ENCODE results near the gene TAF1. TPM values are rescaled to one million over a fixed set of nuclear protein-coding genes. Genes with fewer than 3 reads are reported as not detected.

TAF1 gene
- polyA plus RNA-seq, 3 donors = 4.0 to 19.7 (median 5.2) TPM

- H3K27me3 Mint-ChIP-seq (ENCODE audit: low read depth in 3 of 3) = peaks cover 0 to 2% (median 0%) of the 10 kb centered on the region in 3 donors
- intact Hi-C loops (cut with micrococcal nuclease) = loop anchor here in 1 of 2 donors (10.0 kb wide), 1 partner anchor 181 kb away; the partner anchor contains the start of gene GCNA
- no peak for DNase-seq
- no peaks in the 10 kb centered on the region for H3K9me3 ChIP-seq (replicated peaks in 1 of 2; ENCODE audit: control insufficient read depth in 1 of 2, insufficient read depth in 1 of 2, low read length in 2 of 2)
- peaks cover 5% of the 10 kb centered on the region for H4K20me1 ChIP-seq (ENCODE audit: insufficient read depth, low read length)
- peak overlapping the region in 2 of 7 donors; percentile 31 to 34 for H3K27ac Mint-ChIP-seq
- WGBS (ENCODE audit: insufficient coverage) = 100% methylated on average over 1 of the region's 5 CpGs
- H3K36me3 Mint-ChIP-seq = peaks cover 78 to 83% of the 10 kb centered on the region in 2 donors
- H3K4me2 ChIP-seq (replicated peaks; ENCODE audit: extremely low read depth, low read length, poor library complexity, severe bottlenecking) = no peak overlapping the region
- H3K4me1 ChIP-seq (ENCODE audit: control insufficient read depth in 1 of 2, insufficient read depth in 2 of 2, low read length in 2 of 2) = no peaks in the 10 kb centered on the region
- peaks cover 92 to 98% of the 10 kb centered on the region in 2 donors for H3K36me3 ChIP-seq (replicated peaks in 1 of 2; ENCODE audit: control insufficient read depth in 1 of 2, insufficient read depth in 2 of 2, low read length in 2 of 2)
- H3K4me3 ChIP-seq (replicated peaks in 1 of 3; ENCODE audit: low read depth in 2 of 3, low read length in 3 of 3) = no peak overlapping the region
- no peaks in the 10 kb centered on the region for H3K27me3 ChIP-seq (ENCODE audit: control insufficient read depth in 2 of 2, insufficient read depth in 2 of 2, low read length in 2 of 2)
- no peak overlapping the region for H3K27ac ChIP-seq (ENCODE audit: low read depth in 1 of 2, low read length in 2 of 2)
- H3K9me3 Mint-ChIP-seq = peaks cover 0 to 2% (median 0%) of the 10 kb centered on the region in 7 donors
- no peaks in the 10 kb centered on the region for H3K4me1 Mint-ChIP-seq
- H3K4me3 Mint-ChIP-seq = no peak overlapping the region
- no peak overlapping the region for H3K9ac ChIP-seq (ENCODE audit: insufficient read depth, low read length, poor library complexity, severe bottlenecking)
- TF ChIP-seq CTCF (IDR thresholded peaks at IDR 0.05) = no peak
- no peak overlapping the region for H2AFZ ChIP-seq (ENCODE audit: insufficient read depth, low read depth, low read length, poor library complexity, severe bottlenecking)
- no peaks in the 10 kb centered on the region for H3K79me2 ChIP-seq (ENCODE audit: insufficient read depth, low read length)
These were observed 27.8 kb downstream of the TAF1 start for GRCh38 chrX:71393919-71394318.

GRCh38 chrX:71396576-71396975 is 30.4 kb downstream of the TAF1 start:
- no peak overlapping the region for H3K27ac ChIP-seq (ENCODE audit: low read depth in 1 of 2, low read length in 2 of 2)
- H3K27ac Mint-ChIP-seq = no peak overlapping the region
- no peak overlapping the region for H3K9ac ChIP-seq (ENCODE audit: insufficient read depth, low read length, poor library complexity, severe bottlenecking)
- no peaks in the 10 kb centered on the region for H3K9me3 ChIP-seq (replicated peaks in 1 of 2; ENCODE audit: control insufficient read depth in 1 of 2, insufficient read depth in 1 of 2, low read length in 2 of 2)
- H3K36me3 Mint-ChIP-seq = peaks cover 72 to 88% of the 10 kb centered on the region in 2 donors
- H3K36me3 ChIP-seq (replicated peaks in 1 of 2; ENCODE audit: control insufficient read depth in 1 of 2, insufficient read depth in 2 of 2, low read length in 2 of 2) = peaks cover 83 to 100% of the 10 kb centered on the region in 2 donors
- no peaks in the 10 kb centered on the region for H3K27me3 Mint-ChIP-seq (ENCODE audit: low read depth in 3 of 3)
- H3K27me3 ChIP-seq (ENCODE audit: control insufficient read depth in 2 of 2, insufficient read depth in 2 of 2, low read length in 2 of 2) = no peaks in the 10 kb centered on the region
- no peak for TF ChIP-seq CTCF (IDR thresholded peaks at IDR 0.05)
- peaks cover 0 to 2% (median 0%) of the 10 kb centered on the region in 7 donors for H3K9me3 Mint-ChIP-seq
- no peaks in the 10 kb centered on the region for H3K4me1 Mint-ChIP-seq
- no peaks in the 10 kb centered on the region for H3K79me2 ChIP-seq (ENCODE audit: insufficient read depth, low read length)
- peaks cover 15% of the 10 kb centered on the region for H4K20me1 ChIP-seq (ENCODE audit: insufficient read depth, low read length)
- no peak overlapping the region for H3K4me2 ChIP-seq (replicated peaks; ENCODE audit: extremely low read depth, low read length, poor library complexity, severe bottlenecking)
- no peaks in the 10 kb centered on the region for H3K4me1 ChIP-seq (ENCODE audit: control insufficient read depth in 1 of 2, insufficient read depth in 2 of 2, low read length in 2 of 2)
- 100% methylated on average over 4 of the region's 5 CpGs for WGBS (ENCODE audit: insufficient coverage)
- no peak overlapping the region for H2AFZ ChIP-seq (ENCODE audit: insufficient read depth, low read depth, low read length, poor library complexity, severe bottlenecking)
- no peak overlapping the region for H3K4me3 ChIP-seq (replicated peaks in 1 of 3; ENCODE audit: low read depth in 2 of 3, low read length in 3 of 3)
- intact Hi-C loops (cut with micrococcal nuclease) = loop anchor here in 1 of 2 donors (10.0 kb wide), 1 partner anchor 178 kb away; the partner anchor contains the start of gene GCNA
- no peak for DNase-seq
- no peak overlapping the region for H3K4me3 Mint-ChIP-seq

All from CD14-positive monocyte (primary cell).